ENCODE results near the gene CDHR2.

CDHR2 gene

GRCh38 chr5:176619203-176619568 lies 70.0 kb downstream of the CDHR2 start:
- TF ChIP-seq EGR2 (tag by site-specific recombination; IDR thresholded peaks at IDR 0.05; ENCODE audit: low read depth) (peak; percentile 30; the same call in 1 of the 2 replicates), ZFP41 (tag by site-specific recombination; IDR thresholded peaks at IDR 0.05; ENCODE audit: borderline replicate concordance) (no peak)
- Histone ChIP-seq H3K4me3 (ENCODE audit: low read depth, low read length) (no peak overlapping the region), H3K4me1 (ENCODE audit: control insufficient read depth, insufficient read depth, low read length) (no peaks in the 10 kb centered on the region), H3K9me3 (ENCODE audit: control insufficient read depth, insufficient read depth, low read depth, low read length) (no peaks in the 10 kb centered on the region), H3K27ac (ENCODE audit: extremely low read depth, low read depth, low read length) (no peak overlapping the region), H3K36me3 (ENCODE audit: control insufficient read depth in 2 of 2, insufficient read depth in 1 of 2, low read length in 2 of 2) (no peaks in the 10 kb centered on the region)
- ChIA-PET POLR2A (no interaction called here), CTCF (no interaction called here)

- H3K36me3 ChIP-seq (ENCODE audit: control insufficient read depth in 2 of 2, insufficient read depth in 1 of 2, low read length in 2 of 2): no peaks in the 10 kb centered on the region
- CTCF ChIA-PET: no interaction called here
- POLR2A ChIA-PET: no interaction called here
- TF ChIP-seq RBAK (tag by site-specific recombination; IDR thresholded peaks at IDR 0.05) (no peak), ZNF324 (tag by site-specific recombination; IDR thresholded peaks at IDR 0.05) (no peak), ZNF223 (tag by site-specific recombination; IDR thresholded peaks at IDR 0.05) (0 out of 2 replicates have a peak, but pooled peaks have one; percentile 40), ZNF211 (tag by site-specific recombination; IDR thresholded peaks at IDR 0.05; ENCODE audit: low read depth) (no peak), KLF10 (tag by site-specific recombination; IDR thresholded peaks at IDR 0.05) (no peak), TSHZ1 (tag by site-specific recombination; IDR thresholded peaks at IDR 0.05; ENCODE audit: borderline replicate concordance) (no peak)
- H3K4me3 ChIP-seq (ENCODE audit: low read depth, low read length): no peak overlapping the region
- H3K4me1 ChIP-seq (ENCODE audit: control insufficient read depth, insufficient read depth, low read length): no peaks in the 10 kb centered on the region
- H3K27ac ChIP-seq (ENCODE audit: extremely low read depth, low read depth, low read length): no peak overlapping the region
- H3K9me3 ChIP-seq (ENCODE audit: control insufficient read depth, insufficient read depth, low read depth, low read length): no peaks in the 10 kb centered on the region
Observed at GRCh38 chr5:176619569-176620332, 70.6 kb downstream of the CDHR2 start.

GRCh38 chr5:176620333-176620981 lies 71.3 kb downstream of the CDHR2 start:
- Histone ChIP-seq H3K27ac (ENCODE audit: extremely low read depth, low read depth, low read length) (no peak overlapping the region), H3K36me3 (ENCODE audit: control insufficient read depth in 2 of 2, insufficient read depth in 1 of 2, low read length in 2 of 2) (no peaks in the 10 kb centered on the region), H3K4me1 (ENCODE audit: control insufficient read depth, insufficient read depth, low read length) (no peaks in the 10 kb centered on the region), H3K9me3 (ENCODE audit: control insufficient read depth, insufficient read depth, low read depth, low read length) (no peaks in the 10 kb centered on the region), H3K4me3 (ENCODE audit: low read depth, low read length) (no peak overlapping the region)
- ChIA-PET POLR2A (interaction anchor here (1.7 kb wide), 1 partner anchor 10 kb away, joined by 8 read pairs; the partner anchor contains the start of genes EIF4E1B and SNCB), CTCF (interaction anchor here (0.7 to 2.2 kb wide), 2 partner anchors 40 to 66 kb away, joined by 4 to 10 read pairs; no protein-coding TSS in a partner anchor)
- TF ChIP-seq ZNF302 (tag by site-specific recombination; IDR thresholded peaks at IDR 0.05; ENCODE audit: low read depth) (no peak), GLIS2 (tag by site-specific recombination; IDR thresholded peaks at IDR 0.05) (peak; percentile 27; the same call in 1 of the 2 replicates), KLF9 (tag by site-specific recombination; IDR thresholded peaks at IDR 0.05; ENCODE audit: low read depth) (0 out of 2 replicates have a peak, but pooled peaks have one; percentile 13), SP2 (tag by site-specific recombination; IDR thresholded peaks at IDR 0.05) (peak; percentile 26; the same call in 1 of the 2 replicates), ZNF335 (tag by site-specific recombination; conservative IDR thresholded peaks at IDR 0.05) (peak; percentile 42), KLF1 (tag by site-specific recombination; IDR thresholded peaks at IDR 0.05) (0 out of 2 replicates have a peak, but pooled peaks have one; percentile 16), SP3 (tag by site-specific recombination; IDR thresholded peaks at IDR 0.05) (peak; percentile 35), ZNF341 (tag by site-specific recombination; IDR thresholded peaks at IDR 0.05; ENCODE audit: low read depth) (peak; percentile 44), ZNF621 (tag by site-specific recombination; IDR thresholded peaks at IDR 0.05) (no peak), ZSCAN16 (tag by site-specific recombination; IDR thresholded peaks at IDR 0.05) (no peak), WT1 (tag by site-specific recombination; IDR thresholded peaks at IDR 0.05) (no peak), ZNF311 (tag by site-specific recombination; IDR thresholded peaks at IDR 0.05; ENCODE audit: borderline replicate concordance) (no peak), PRDM10 (tag by site-specific recombination; IDR thresholded peaks at IDR 0.05) (peak; percentile 97), KLF17 (tag by site-specific recombination; IDR thresholded peaks at IDR 0.05) (no peak), ZNF350 (tag by site-specific recombination; IDR thresholded peaks at IDR 0.05) (no peak)
